BJ (cell line): ENCODE data around the gene THUMPD3. TPM values are rescaled to one million over a fixed set of nuclear protein-coding genes. Genes with fewer than 3 reads are reported as not detected.

ENCODE experiments used
- CTCF ChIA-PET: fragments of 350-600 bp; formaldehyde crosslinking; extraction: SDS; loops from one replicate; lab custom pipeline; 2021; ENCODE audit warnings: antibody characterized with exemption, inconsistent platforms; lab: Yijun Ruan, JAX
- POLR2A ChIA-PET: fragments of 300-600 bp; sonication (Branson Sonifier 250); formaldehyde crosslinking; extraction: SDS; loops from one replicate; lab custom pipeline; 2021; ENCODE audit warnings: antibody characterized with exemption; lab: Charles Lee
- DNase-seq: peaks from one replicate; pipeline ENCODE4 v3.0.0-alpha.2; 2011; ENCODE audit warnings: low read depth
- H3K27me3 ChIP-seq: 2 replicates; pipeline ENCODE4 v1.6.0; 2011; ENCODE audit warnings: low read length; ENCODE audit not compliant: control insufficient read depth, insufficient read depth
- H3K36me3 ChIP-seq: 2 replicates; pipeline ENCODE4 v1.5.1; 2011; ENCODE audit warnings: low read length; ENCODE audit not compliant: control insufficient read depth, insufficient read depth
- H3K4me3 ChIP-seq: 2 replicates; pipeline ENCODE4 v1.5.1; 2011; ENCODE audit warnings: low read depth, mild to moderate bottlenecking, control low read depth, low read length
- CTCF ChIP-seq: IDR thresholded peaks from 2 replicates; pipeline ENCODE4 v1.5.1; 2011; ENCODE audit warnings: low read depth, mild to moderate bottlenecking, control low read depth, inconsistent platforms, low read length, moderate library complexity; ENCODE audit not compliant: insufficient read depth
- polyA plus RNA-seq: library from polyadenylated mRNA; depleted of rRNA; stranded (reverse); fragments of >200 nt; gene quantifications from 2 replicates; pipeline ENCODE4 v1.2.3, GENCODE V29; 2011

Gene THUMPD3
- polyA plus RNA-seq, 1 experiment = 18.2 TPM

DNA sequence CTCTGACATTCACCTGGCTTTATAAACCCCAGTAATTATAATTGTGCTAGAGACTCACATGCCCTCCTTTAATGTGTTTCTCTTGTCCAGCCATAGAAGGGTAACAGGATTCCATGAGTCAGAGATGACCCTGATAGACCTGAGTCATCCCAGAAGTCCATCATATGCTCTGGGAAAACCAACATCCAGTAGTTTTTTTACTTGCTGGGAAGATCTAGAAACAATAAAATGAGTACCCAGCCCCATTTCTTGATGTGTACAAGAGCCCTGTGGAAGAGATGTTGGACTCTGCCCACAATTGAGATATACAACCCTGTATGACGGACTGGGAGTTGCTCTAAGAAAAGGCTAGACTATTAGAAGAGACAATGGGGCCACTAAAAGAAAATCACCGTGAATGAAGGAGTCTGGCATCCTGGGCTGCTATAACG lies 22.4 kb upstream of the THUMPD3 start:
- DNase-seq = peak; percentile 70
- H3K36me3 ChIP-seq = no peaks in the 10 kb centered on the region
- H3K4me3 ChIP-seq = no peak overlapping the region
- TF ChIP-seq CTCF = no peak
- ChIA-PET CTCF (no interaction called here), POLR2A (no interaction called here)
- H3K27me3 ChIP-seq = no peaks in the 10 kb centered on the region

GRCh38 chr3:9342696-9343095 lies 20.2 kb upstream of the THUMPD3 start:
- POLR2A ChIA-PET = no interaction called here
- CTCF ChIA-PET = interaction anchor here (0.6 kb wide), 1 partner anchor 318 kb away, joined by 4 read pairs; no protein-coding TSS in a partner anchor
- Histone ChIP-seq H3K27me3 (no peaks in the 10 kb centered on the region), H3K4me3 (no peak overlapping the region), H3K36me3 (no peaks in the 10 kb centered on the region)
- no peak for DNase-seq
- TF ChIP-seq CTCF = no peak

DNA sequence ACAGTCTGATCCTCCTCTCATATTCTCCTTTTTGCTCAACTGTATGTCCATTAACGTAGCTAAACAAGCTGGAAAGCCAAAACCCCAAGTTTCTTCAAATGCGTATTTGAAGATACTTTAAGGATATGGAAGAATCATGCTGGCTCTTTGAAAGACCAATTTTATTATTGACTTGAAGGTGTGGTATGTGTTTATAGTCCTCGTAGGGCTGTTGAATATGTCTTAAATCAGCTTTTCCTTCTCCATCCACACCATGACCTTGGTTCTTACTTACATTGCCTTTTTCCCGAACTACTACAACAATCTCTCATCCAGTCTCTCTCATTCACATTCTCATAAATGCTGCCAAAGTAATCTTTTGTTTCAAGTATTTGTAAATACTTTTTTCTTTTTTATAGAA lies 19.7 kb upstream of the THUMPD3 start:
- no peaks in the 10 kb centered on the region for H3K27me3 ChIP-seq
- H3K4me3 ChIP-seq = no peak overlapping the region
- no peaks in the 10 kb centered on the region for H3K36me3 ChIP-seq
- DNase-seq = no peak
- no peak for TF ChIP-seq CTCF
- ChIA-PET CTCF (interaction anchor here (0.6 kb wide), 1 partner anchor 318 kb away, joined by 4 read pairs; no protein-coding TSS in a partner anchor), POLR2A (no interaction called here)

GRCh38 chr3:9345041-9345440 lies 17.8 kb upstream of the THUMPD3 start:
- ChIA-PET CTCF (no interaction called here), POLR2A (no interaction called here)
- no peak for DNase-seq
- Histone ChIP-seq H3K4me3 (no peak overlapping the region), H3K36me3 (no peaks in the 10 kb centered on the region), H3K27me3 (no peaks in the 10 kb centered on the region)
- no peak for TF ChIP-seq CTCF

GRCh38 chr3:9346141-9346540 lies 16.7 kb upstream of the THUMPD3 start:
- TF ChIP-seq CTCF = no peak
- POLR2A ChIA-PET = interaction anchor here (0.7 kb wide), 1 partner anchor 53 kb away, joined by 9 read pairs; no protein-coding TSS in a partner anchor
- Histone ChIP-seq H3K4me3 (no peak overlapping the region), H3K36me3 (no peaks in the 10 kb centered on the region), H3K27me3 (no peaks in the 10 kb centered on the region)
- CTCF ChIA-PET = no interaction called here
- no peak for DNase-seq
